Ecto neural progenitor cell (in vitro differentiated cells): ENCODE measurements around the gene NEK10.

ENCODE experiments used
- DNase-seq: peaks from one replicate; pipeline ENCODE4 v3.0.0-alpha.2; 2018; ENCODE audit warnings: low spot score

The NEK10 gene

GRCh38 chr3:27097182-27097581 lies 272.0 kb downstream of the NEK10 start:
- no peak for DNase-seq

GRCh38 chr3:27095553-27096222 lies 273.5 kb downstream of the NEK10 start:
- no peak for DNase-seq

GRCh38 chr3:27094721-27095120 lies 274.5 kb downstream of the NEK10 start:
- DNase-seq: no peak

- no peak for DNase-seq
Observed at GRCh38 chr3:27093771-27094170, 275.4 kb downstream of the NEK10 start.

GRCh38 chr3:27090275-27091041 lies 278.7 kb downstream of the NEK10 start:
- DNase-seq: no peak

- DNase-seq: no peak
Observed at GRCh38 chr3:27089645-27090044, 279.5 kb downstream of the NEK10 start.

- no peak for DNase-seq
Observed at GRCh38 chr3:27089068-27089467, 280.1 kb downstream of the NEK10 start.

GRCh38 chr3:27085829-27086730 lies 283.1 kb downstream of the NEK10 start:
- DNase-seq: no peak

- no peak for DNase-seq
Observed at GRCh38 chr3:27081992-27082607, 287.1 kb downstream of the NEK10 start.

- no peak for DNase-seq
Observed at GRCh38 chr3:27081566-27081965, 287.6 kb downstream of the NEK10 start.

- no peak for DNase-seq
Observed at GRCh38 chr3:27080258-27080525, 289.0 kb downstream of the NEK10 start.

- DNase-seq: no peak
Observed at GRCh38 chr3:27079427-27080257, 289.5 kb downstream of the NEK10 start.

GRCh38 chr3:27078246-27078913 lies 290.8 kb downstream of the NEK10 start:
- no peak for DNase-seq

- DNase-seq: no peak
Observed at GRCh38 chr3:27076815-27077630, 292.2 kb downstream of the NEK10 start.

- no peak for DNase-seq
Observed at GRCh38 chr3:27074914-27075313, 294.3 kb downstream of the NEK10 start.

GRCh38 chr3:27073912-27074311 lies 295.3 kb downstream of the NEK10 start:
- no peak for DNase-seq

- DNase-seq: no peak
Observed at GRCh38 chr3:27072810-27073651, 296.2 kb downstream of the NEK10 start.

- no peak for DNase-seq
Observed at GRCh38 chr3:27060336-27060735, 308.8 kb downstream of the NEK10 start.
